HG03558 (cell line): ENCODE results near the gene C19orf44.

Experiments
- ATAC-seq: cut with Tn5 transposase; IDR thresholded peaks from one replicate; pipeline ENCODE4 v1.9.1; 2021; ENCODE audit warnings: moderate number of reproducible peaks; ENCODE audit not compliant: unreplicated experiment; ENCODE audit errors: extremely low read depth

C19orf44 gene

DNA sequence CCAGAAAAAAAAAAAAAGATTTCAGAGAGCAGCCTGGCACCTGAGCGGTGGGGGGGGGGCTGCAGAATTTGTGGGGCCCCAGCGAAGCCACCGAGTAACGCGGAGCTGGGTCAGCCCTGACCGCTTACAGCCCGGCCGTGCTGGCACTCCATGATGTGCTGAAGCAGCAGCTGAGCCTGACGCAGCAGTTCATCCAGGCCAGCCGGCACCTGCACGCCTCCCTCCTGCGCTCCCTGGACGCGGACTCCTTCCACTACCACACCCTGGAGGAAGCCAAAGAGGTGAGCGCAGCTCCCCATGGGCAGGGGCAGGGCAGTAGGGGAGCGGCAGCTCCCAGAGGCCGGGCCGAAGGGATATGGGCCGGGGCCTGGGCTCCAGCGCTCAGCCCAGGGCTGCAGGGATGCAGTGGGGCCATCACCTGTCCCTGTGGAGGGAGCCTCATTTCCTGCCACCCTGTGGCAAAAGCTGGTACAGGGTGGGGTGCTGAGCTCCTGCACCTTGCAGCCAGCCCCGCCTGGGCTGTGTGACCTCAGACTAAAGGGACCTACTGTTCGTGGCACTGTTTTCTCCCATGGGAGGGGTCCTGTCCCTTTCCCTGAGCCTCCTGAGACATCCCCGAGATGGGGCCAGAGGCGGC is 18.3 kb downstream of the C19orf44 start:
- no peak for ATAC-seq

DNA sequence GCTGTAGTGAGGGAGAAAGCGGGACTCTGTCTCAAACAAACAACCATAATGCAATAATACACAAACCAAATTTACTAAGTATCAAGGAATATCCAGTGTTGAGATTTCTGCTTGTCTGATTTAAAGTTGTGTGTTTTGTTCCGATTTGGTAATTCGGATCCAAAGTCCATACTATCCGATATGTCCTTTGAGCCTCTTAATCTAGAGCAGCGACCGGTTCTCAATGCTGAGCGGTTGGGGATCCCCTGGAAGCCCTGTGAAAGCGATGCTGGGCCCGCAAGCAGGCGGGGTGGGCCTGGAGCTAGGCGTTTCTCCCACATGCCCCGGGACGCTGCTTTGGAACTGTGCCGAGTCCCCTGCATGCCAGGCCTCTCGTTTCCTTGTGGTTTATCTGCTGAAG is 20.2 kb downstream of the C19orf44 start:
- ATAC-seq: no peak

- no peak for ATAC-seq
These were observed 20.9 kb downstream of the C19orf44 start for GRCh38 chr19:16516923-16517610.

DNA sequence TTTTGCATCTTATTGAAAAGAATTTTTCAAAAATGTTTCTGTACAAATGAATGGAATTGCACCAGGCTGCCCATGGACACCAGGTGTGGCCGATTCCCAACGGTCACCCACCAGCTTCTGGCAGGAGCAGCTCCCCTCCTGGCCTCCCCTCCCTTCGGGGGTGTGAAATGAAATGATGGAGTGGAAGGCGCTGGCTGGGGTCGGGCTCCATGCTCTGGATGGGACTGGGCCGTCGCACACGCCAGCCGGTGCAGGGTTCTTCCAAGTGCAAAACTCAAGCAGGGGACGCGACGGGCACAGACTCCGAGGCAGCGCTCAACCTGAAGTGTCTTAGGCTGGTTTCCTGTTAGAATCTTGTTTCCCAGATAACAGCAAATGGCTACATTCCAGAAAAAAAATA is 21.9 kb downstream of the C19orf44 start:
- ATAC-seq: no peak

DNA sequence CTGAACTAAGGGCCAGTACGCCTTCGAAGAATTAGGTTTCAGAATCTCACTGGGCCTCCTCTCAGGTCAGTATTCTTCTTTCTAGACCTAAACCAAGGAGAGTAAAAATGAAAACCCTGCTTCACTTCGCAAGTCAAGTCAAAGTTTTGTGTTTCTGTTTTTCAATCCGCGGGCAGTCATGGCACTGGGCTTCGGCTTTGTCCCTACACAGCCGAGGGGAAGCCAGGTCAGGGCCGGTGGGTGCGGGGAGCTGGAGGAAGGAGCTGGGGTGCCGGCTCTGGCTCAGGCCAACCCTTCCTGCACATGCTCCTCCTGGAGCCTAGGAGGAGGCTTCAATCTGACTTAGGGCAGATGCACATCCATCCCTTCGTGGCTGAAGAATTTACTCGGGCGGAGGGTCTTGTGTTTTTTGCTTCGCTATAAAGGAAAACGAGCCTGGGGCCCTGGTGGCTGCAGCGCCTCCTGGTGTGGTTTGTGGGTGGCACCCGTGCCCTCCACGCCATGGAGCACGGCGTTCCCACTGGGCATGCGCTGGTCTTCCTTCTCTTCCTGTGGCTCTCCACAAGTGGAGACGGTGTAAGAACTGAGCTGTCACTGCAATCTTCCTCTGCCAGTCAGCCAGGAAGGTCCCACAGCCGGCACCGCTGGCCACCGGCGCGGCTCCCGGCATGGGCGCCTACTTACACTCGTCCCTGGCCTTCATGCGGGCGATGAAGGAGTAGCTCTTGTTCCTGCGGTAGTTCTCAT is 22.5 kb downstream of the C19orf44 start:
- no peak for ATAC-seq

DNA sequence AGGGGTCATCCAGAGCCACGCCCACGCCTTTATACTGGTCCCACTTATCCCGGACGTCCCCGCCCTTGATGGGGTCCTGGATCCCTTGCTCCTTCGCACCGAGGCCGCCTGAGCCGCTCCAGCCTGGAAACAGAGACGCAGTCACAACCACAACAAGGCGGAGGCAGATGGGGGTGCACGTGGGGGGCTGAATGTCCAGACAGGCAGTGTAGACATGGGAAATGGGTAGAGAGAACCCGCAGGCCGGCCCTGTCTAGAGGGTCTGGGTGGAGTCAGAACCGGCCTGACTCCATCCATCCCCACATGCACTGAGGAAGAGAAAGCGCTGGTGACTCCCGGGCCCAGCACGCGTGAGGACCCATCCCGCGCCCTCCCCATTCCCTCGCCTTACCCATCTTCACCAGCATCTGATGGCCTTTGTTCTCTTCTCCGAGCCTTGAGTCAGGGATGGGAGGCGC is 23.1 kb downstream of the C19orf44 start:
- no peak for ATAC-seq

GRCh38 chr19:16520074-16520973 is 24.1 kb downstream of the C19orf44 start:
- no peak for ATAC-seq

DNA sequence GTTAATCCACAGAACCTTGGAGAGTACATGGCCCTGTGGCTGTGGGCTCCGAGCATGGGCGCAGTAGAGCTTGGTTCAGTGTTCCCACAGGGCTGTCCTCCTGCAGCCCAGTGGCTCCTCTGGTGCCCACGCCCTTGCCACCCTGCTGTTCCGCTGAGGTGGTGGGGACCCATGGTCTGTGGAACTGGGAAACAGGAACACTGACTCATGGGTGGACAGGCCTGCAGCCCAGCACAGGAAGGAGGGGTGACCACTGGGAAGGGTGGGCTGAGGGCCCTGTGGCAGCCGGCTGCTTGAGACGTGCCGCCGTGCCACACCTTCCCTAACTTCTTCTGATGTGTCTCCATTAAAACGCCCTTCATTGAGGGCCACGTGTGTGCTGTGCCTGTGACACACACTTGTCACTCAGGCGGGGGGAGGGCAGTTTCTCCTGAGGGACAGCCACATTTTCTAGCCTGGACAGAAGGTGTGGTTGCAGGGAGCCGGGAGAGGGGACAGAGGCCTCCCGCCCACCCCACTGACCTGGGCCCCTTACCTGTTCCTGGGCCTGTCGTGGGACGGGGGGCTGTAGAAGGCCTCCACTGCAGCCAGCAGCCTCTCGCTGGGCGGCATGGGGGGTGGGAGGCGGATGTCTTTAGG is 24.9 kb downstream of the C19orf44 start:
- ATAC-seq: no peak

GRCh38 chr19:16521715-16522289 is 25.6 kb downstream of the C19orf44 start:
- ATAC-seq: no peak

DNA sequence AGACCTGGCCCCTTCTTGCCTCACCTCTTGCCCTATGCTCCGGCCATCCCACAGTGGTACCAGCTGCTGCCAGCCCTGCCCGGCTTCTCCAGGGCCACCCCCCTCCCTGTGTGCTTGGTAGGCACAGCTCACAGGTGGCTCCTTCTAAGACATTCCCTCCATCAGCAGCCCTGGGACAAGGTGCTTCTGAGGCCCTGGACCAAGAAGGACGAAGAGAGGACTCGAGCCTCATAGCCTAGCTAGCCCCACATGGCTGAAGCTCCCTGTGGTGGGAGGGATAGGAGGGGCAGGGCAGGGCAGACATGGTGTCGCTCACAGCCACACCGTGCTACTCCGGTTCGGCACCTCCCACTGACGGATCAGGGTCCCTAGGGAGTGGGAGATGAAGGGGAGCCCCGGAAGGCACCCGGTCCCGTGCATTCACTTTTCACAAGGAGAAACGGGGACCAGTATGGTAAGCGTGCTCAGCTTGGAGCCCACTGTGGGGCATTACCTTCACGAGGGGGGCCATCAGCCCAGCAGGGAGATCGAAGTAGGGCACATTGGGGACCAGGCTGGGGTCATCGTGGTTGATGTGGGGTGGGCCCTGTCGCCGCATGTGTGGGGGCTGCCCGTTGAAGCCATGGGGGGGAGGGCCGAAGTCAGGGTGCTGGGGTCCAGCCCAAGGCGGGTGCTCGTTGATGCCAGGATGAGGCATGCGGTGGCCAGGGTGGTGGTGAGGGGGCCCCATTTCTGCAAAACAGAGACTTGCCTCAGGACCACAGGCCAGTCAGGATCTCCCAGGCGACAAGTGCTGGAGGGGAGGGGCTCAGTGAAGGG is 26.6 kb downstream of the C19orf44 start:
- no peak for ATAC-seq

DNA sequence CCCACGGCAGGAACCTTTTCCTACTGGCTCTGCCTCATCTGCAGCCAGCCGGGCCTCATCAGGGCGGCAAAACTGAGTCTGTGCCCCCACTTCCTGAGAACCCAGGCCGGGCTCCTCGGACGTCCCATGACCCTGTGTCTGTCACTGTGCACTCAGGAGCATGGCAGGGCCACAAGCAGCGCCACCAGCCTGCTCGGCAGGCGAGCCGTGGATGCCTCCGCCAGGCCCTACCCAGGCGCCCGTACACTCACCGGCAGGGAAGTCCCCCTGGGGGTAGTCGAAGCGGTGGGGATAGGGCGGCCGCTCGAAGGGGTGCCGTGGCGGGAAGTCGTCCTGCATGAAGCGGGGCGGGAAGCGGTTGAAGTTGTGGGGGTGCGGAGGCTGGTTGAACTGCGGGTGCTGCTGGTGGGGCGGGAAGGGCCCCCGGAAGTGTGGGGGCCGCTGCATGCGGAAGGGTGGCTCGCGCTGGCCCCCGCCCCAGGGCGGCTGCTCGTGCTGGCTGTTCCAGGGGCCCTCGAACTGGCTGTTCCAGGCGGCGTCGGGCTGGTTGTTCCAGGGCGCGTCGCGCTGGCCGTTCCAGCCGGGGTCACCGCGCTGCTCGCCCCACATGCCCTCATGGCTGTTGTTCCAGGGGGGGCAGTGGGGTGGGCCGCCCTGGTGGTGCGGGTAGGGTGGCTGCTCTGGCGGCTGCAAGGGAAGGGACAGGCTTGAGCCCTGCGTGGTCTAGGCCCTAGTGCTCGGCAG is 29.0 kb downstream of the C19orf44 start:
- no peak for ATAC-seq

- no peak for ATAC-seq
These were observed 29.7 kb downstream of the C19orf44 start for GRCh38 chr19:16525751-16526481.

- ATAC-seq: no peak
These were observed 31.2 kb downstream of the C19orf44 start for GRCh38 chr19:16527334-16527935.

DNA sequence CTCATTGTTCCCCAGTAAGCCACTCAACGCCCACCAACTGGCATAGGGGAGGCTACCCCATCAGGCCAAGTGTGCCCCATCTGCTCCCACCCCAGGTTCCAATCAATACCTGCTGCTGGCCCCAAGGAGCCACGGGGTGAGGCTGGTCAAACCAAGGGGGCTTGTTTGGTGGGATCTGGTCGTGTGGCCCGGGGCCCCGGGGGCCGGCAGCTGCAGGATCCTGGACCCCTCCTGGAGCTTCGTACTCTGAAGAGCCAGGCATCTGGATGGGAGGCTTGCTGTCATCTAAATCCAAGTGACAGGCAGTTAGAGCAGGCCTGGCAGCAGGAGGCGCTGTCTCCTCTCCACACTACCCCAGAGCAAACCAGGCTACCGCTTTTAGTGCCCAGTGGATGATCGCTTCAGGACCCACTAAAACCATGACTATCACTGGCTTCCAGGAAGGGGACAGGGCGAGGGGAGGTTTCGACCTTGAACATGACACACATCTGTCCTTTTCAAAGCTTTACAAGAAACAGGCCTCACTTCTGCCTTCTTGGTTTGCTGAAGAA is 31.9 kb downstream of the C19orf44 start:
- ATAC-seq: no peak

- no peak for ATAC-seq
These were observed 33.4 kb downstream of the C19orf44 start for GRCh38 chr19:16529466-16530144.
